A673 (cell line): Measurements from ENCODE around the gene GPX4.

Source experiments
- EZH2 ChIP-seq: fragments of 200-600 bp; sonication (generic); IDR thresholded peaks from 2 replicates; pipeline ENCODE4 v1.6.1; 2017; ENCODE audit warnings: borderline replicate concordance, low read depth, mild to moderate bottlenecking, mixed read lengths, antibody characterized with exemption, low read length; ENCODE audit not compliant: poor library complexity, severe bottlenecking
- TF ChIP-seq, protein P1 (sequence below): fragments of 300-800, 200-600 bp; sonication (generic); conservative IDR thresholded peaks from 2 replicates; pipeline ENCODE4 v1.5.1; 2017; ENCODE audit warnings: low read depth, mild to moderate bottlenecking, antibody characterized with exemption, low read length, moderate library complexity, mixed read lengths

GRCh38 chr19:1076046-1076386 lies 27.8 kb upstream of the GPX4 start:
- TF ChIP-seq, protein P1, sequence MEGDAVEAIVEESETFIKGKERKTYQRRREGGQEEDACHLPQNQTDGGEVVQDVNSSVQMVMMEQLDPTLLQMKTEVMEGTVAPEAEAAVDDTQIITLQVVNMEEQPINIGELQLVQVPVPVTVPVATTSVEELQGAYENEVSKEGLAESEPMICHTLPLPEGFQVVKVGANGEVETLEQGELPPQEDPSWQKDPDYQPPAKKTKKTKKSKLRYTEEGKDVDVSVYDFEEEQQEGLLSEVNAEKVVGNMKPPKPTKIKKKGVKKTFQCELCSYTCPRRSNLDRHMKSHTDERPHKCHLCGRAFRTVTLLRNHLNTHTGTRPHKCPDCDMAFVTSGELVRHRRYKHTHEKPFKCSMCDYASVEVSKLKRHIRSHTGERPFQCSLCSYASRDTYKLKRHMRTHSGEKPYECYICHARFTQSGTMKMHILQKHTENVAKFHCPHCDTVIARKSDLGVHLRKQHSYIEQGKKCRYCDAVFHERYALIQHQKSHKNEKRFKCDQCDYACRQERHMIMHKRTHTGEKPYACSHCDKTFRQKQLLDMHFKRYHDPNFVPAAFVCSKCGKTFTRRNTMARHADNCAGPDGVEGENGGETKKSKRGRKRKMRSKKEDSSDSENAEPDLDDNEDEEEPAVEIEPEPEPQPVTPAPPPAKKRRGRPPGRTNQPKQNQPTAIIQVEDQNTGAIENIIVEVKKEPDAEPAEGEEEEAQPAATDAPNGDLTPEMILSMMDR: no peak
- no peak for TF ChIP-seq EZH2
